Measurements from ENCODE around the gene PLCB4. TPM values are rescaled to one million over a fixed set of nuclear protein-coding genes. Genes with fewer than 3 reads are reported as not detected.

PLCB4 gene
- total RNA-seq, 1 donor from 2014 or later, result 20.6 TPM

- Histone ChIP-seq H3K4me2 (no peak overlapping the region), H3K4me3 (no peak overlapping the region), H3K27ac (no peak overlapping the region), H4K20me1 (ENCODE audit: low read depth) (no peaks in the 10 kb centered on the region), H3F3A (ENCODE audit: low read depth) (no peaks in the 10 kb centered on the region), H3K4me1 (no peaks in the 10 kb centered on the region), H3K9me3 (ENCODE audit: low read depth) (no peaks in the 10 kb centered on the region), H3K79me2 (ENCODE audit: low read depth) (no peaks in the 10 kb centered on the region), H3K36me3 (no peaks in the 10 kb centered on the region), H2AFZ (replicated peaks) (no peak overlapping the region), H3K9ac (no peak overlapping the region), H3K27me3 (no peaks in the 10 kb centered on the region)
- Mint-ChIP-seq H3K4me3 (no peak overlapping the region), H3K27ac (no peak overlapping the region), H3K36me3 (no peaks in the 10 kb centered on the region), H3K27me3 (ENCODE audit: insufficient read depth, low read depth) (peaks cover 2% of the 10 kb centered on the region), H3K4me1 (peaks cover 3% of the 10 kb centered on the region), H3K9me3 (no peaks in the 10 kb centered on the region)
- no peak for TF ChIP-seq EZH2phosphoT487 (IDR thresholded peaks at IDR 0.05)
- DNase-seq (ENCODE audit: low spot score), result no peak
Measured at GRCh38 chr20:9206486-9206885, 137.6 kb downstream of the PLCB4 start.

DNA sequence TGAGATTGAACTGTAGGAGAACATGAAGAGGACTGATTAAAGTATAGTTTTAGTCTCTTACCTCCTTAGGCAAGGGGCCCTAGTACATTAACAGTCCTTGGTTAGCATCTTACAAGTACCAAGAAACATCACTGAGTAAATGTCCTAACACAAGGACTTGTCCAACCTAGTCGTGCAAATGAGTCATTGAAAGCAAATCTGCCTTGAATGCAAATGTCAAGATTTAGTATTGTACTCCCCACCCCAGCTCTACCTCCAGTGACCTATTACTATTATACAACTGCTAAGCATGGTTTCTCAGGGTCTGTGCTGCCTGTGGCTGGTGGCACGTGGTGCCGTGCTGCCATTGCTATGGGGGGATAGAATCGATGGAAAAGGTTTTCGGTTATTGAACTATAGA, 138.4 kb downstream of the PLCB4 start:
- Mint-ChIP-seq H3K4me3 (no peak overlapping the region), H3K36me3 (no peaks in the 10 kb centered on the region), H3K27ac (no peak overlapping the region), H3K4me1 (peaks cover 3% of the 10 kb centered on the region), H3K27me3 (ENCODE audit: insufficient read depth, low read depth) (peaks cover 2% of the 10 kb centered on the region), H3K9me3 (no peaks in the 10 kb centered on the region)
- H2AFZ ChIP-seq (replicated peaks), result no peak overlapping the region
- H3K9ac ChIP-seq, result no peak overlapping the region
- no peak overlapping the region for H3K27ac ChIP-seq
- no peak for DNase-seq (ENCODE audit: low spot score)
- H3K4me3 ChIP-seq, result no peak overlapping the region
- no peaks in the 10 kb centered on the region for H3F3A ChIP-seq (ENCODE audit: low read depth)
- no peak overlapping the region for H3K4me2 ChIP-seq
- H3K79me2 ChIP-seq (ENCODE audit: low read depth), result no peaks in the 10 kb centered on the region
- no peaks in the 10 kb centered on the region for H3K4me1 ChIP-seq
- no peaks in the 10 kb centered on the region for H3K9me3 ChIP-seq (ENCODE audit: low read depth)
- H4K20me1 ChIP-seq (ENCODE audit: low read depth), result no peaks in the 10 kb centered on the region
- TF ChIP-seq, protein P1, sequence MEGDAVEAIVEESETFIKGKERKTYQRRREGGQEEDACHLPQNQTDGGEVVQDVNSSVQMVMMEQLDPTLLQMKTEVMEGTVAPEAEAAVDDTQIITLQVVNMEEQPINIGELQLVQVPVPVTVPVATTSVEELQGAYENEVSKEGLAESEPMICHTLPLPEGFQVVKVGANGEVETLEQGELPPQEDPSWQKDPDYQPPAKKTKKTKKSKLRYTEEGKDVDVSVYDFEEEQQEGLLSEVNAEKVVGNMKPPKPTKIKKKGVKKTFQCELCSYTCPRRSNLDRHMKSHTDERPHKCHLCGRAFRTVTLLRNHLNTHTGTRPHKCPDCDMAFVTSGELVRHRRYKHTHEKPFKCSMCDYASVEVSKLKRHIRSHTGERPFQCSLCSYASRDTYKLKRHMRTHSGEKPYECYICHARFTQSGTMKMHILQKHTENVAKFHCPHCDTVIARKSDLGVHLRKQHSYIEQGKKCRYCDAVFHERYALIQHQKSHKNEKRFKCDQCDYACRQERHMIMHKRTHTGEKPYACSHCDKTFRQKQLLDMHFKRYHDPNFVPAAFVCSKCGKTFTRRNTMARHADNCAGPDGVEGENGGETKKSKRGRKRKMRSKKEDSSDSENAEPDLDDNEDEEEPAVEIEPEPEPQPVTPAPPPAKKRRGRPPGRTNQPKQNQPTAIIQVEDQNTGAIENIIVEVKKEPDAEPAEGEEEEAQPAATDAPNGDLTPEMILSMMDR (IDR thresholded peaks at IDR 0.05), result no peak
- TF ChIP-seq EZH2 (IDR thresholded peaks at IDR 0.05) (no peak), EZH2phosphoT487 (IDR thresholded peaks at IDR 0.05) (no peak)
- no peaks in the 10 kb centered on the region for H3K27me3 ChIP-seq
- no peaks in the 10 kb centered on the region for H3K36me3 ChIP-seq

- Histone ChIP-seq H3K9ac (no peak overlapping the region), H3K36me3 (no peaks in the 10 kb centered on the region), H3K4me3 (no peak overlapping the region), H3F3A (ENCODE audit: low read depth) (no peaks in the 10 kb centered on the region), H3K9me3 (ENCODE audit: low read depth) (no peaks in the 10 kb centered on the region), H3K4me2 (no peak overlapping the region), H3K4me1 (peaks cover 6% of the 10 kb centered on the region), H2AFZ (replicated peaks) (no peak overlapping the region), H3K79me2 (ENCODE audit: low read depth) (no peaks in the 10 kb centered on the region), H3K27me3 (no peaks in the 10 kb centered on the region), H3K27ac (no peak overlapping the region), H4K20me1 (ENCODE audit: low read depth) (no peaks in the 10 kb centered on the region)
- no peak for DNase-seq (ENCODE audit: low spot score)
- H3K27ac Mint-ChIP-seq, result no peak overlapping the region
- no peak overlapping the region for H3K4me3 Mint-ChIP-seq
- H3K27me3 Mint-ChIP-seq (ENCODE audit: insufficient read depth, low read depth), result no peaks in the 10 kb centered on the region
- H3K4me1 Mint-ChIP-seq, result no peaks in the 10 kb centered on the region
- no peaks in the 10 kb centered on the region for H3K9me3 Mint-ChIP-seq
- H3K36me3 Mint-ChIP-seq, result no peaks in the 10 kb centered on the region
- TF ChIP-seq EZH2 (IDR thresholded peaks at IDR 0.05) (no peak), EZH2phosphoT487 (IDR thresholded peaks at IDR 0.05) (no peak)
- TF ChIP-seq, protein P1 (IDR thresholded peaks at IDR 0.05), result no peak
Measured at GRCh38 chr20:9210356-9210755, 141.5 kb downstream of the PLCB4 start.

DNA sequence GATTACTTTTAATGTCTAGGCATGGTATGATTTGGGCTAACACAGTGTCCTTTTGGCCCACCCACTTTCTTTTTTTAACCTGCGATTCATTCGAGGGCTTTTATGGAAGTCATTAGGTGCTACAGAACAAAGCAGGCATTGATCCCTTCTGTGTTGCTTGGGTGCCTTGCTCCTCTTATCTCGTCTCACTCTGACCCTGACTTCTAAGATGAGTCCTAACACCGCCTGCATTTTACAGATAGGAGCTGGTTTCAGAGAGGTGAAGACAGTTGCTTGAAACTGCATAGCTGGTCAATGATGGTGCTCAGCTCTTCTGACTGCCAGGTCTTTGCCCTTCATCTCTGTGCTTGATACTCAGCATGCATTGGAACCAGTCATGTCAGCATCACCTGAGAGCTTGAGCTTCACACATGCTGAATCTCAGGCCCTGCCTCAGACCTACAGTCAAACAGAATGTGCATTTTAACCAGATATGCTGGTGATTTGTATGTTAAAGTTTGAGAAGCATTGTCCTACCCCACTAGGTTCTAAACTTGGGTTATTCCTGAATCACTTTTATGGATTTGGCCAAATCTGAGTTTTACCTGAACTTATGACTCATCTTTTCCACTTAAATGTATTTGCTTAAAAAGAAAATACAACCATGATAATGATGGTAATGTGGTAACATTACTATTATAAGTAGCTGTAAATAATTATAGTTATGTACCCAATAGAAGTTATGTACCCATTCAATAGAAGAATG, 142.3 kb downstream of the PLCB4 start:
- Histone ChIP-seq H3K4me3 (no peak overlapping the region), H3K9me3 (ENCODE audit: low read depth) (no peaks in the 10 kb centered on the region), H3K4me2 (no peak overlapping the region), H3K27me3 (no peaks in the 10 kb centered on the region), H3K4me1 (peaks cover 6% of the 10 kb centered on the region), H3K79me2 (ENCODE audit: low read depth) (no peaks in the 10 kb centered on the region), H3K9ac (no peak overlapping the region), H3K36me3 (no peaks in the 10 kb centered on the region), H4K20me1 (ENCODE audit: low read depth) (no peaks in the 10 kb centered on the region), H2AFZ (replicated peaks) (no peak overlapping the region), H3F3A (ENCODE audit: low read depth) (no peaks in the 10 kb centered on the region), H3K27ac (no peak overlapping the region)
- Mint-ChIP-seq H3K36me3 (no peaks in the 10 kb centered on the region), H3K4me3 (no peak overlapping the region), H3K9me3 (no peaks in the 10 kb centered on the region), H3K27ac (no peak overlapping the region), H3K4me1 (no peaks in the 10 kb centered on the region), H3K27me3 (ENCODE audit: insufficient read depth, low read depth) (no peaks in the 10 kb centered on the region)
- no peak for DNase-seq (ENCODE audit: low spot score)
- TF ChIP-seq, protein P1 (IDR thresholded peaks at IDR 0.05), result no peak
- TF ChIP-seq EZH2phosphoT487 (IDR thresholded peaks at IDR 0.05) (no peak), EZH2 (IDR thresholded peaks at IDR 0.05) (no peak)
